B cell (primary cell): ENCODE results near the gene MARVELD1.

Experiments
- EZH2 ChIP-seq: IDR thresholded peaks from 2 replicates; pipeline ENCODE4 v1.6.1; 2012; ENCODE audit warnings: borderline replicate concordance, low read depth, mild to moderate bottlenecking, moderate library complexity, low read length; ENCODE audit not compliant: insufficient read depth, poor library complexity, severe bottlenecking
- TF ChIP-seq, protein P1 (sequence below): fragments of 200-600 bp; IDR thresholded peaks from one replicate; pipeline ENCODE4 v1.8.0; 2022; ENCODE audit warnings: antibody characterized with exemption, mild to moderate bottlenecking

DNA sequence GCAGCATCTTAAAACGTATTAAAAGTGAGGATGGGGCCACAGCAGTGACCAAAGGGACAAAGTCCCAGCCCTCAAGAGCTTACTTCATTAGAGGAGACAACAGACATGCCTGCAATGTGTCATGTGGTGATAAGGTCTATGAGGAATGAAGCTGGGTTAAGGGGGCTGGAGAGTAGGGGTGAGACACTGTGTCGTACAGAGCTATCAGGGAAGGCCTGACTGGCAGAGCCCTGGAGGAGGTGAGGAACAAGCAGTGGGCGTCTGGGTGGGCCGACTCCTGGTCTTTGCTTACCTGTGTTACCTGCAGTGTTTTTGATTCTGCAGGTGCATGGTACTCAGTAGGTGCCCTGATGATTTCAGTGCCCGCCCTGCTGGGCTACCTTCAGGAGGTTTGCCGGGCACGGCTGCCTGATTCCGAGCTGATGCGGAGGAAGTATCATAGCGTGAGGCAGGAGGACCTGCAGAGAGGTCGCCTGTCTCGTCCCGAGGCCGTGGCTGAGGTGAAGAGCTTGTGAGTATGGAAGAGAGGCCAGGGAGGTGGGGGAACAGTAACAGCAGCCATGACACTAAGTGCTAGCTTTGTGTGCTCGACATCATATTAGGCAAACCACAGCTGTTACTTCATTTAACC is 31.0 kb downstream of the MARVELD1 start:
- TF ChIP-seq, protein P1, sequence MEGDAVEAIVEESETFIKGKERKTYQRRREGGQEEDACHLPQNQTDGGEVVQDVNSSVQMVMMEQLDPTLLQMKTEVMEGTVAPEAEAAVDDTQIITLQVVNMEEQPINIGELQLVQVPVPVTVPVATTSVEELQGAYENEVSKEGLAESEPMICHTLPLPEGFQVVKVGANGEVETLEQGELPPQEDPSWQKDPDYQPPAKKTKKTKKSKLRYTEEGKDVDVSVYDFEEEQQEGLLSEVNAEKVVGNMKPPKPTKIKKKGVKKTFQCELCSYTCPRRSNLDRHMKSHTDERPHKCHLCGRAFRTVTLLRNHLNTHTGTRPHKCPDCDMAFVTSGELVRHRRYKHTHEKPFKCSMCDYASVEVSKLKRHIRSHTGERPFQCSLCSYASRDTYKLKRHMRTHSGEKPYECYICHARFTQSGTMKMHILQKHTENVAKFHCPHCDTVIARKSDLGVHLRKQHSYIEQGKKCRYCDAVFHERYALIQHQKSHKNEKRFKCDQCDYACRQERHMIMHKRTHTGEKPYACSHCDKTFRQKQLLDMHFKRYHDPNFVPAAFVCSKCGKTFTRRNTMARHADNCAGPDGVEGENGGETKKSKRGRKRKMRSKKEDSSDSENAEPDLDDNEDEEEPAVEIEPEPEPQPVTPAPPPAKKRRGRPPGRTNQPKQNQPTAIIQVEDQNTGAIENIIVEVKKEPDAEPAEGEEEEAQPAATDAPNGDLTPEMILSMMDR: no peak
- TF ChIP-seq EZH2: no peak
